ENCODE data around the gene ABCB9.

ABCB9 gene

GRCh38 chr12:122880155-122880667, 86.1 kb downstream of the ABCB9 start:
- no peak overlapping the region for H3K27ac ChIP-seq
- TF ChIP-seq ZFX (IDR thresholded peaks at IDR 0.05) = no peak
- no peak for TF ChIP-seq CTCF (conservative IDR thresholded peaks at IDR 0.05)

Data from C4-2B (cell line).